ENCODE measurements around the gene CD86.

The CD86 gene

GRCh38 chr3:122058294-122058693 is 3.1 kb downstream of the CD86 start:
- no peak for DNase-seq

GRCh38 chr3:122060040-122060698 is 5.0 kb downstream of the CD86 start:
- no peak for DNase-seq

GRCh38 chr3:122063908-122064307 is 8.7 kb downstream of the CD86 start:
- no peak for DNase-seq

- DNase-seq, result no peak
Observed at GRCh38 chr3:122064326-122064725, 9.2 kb downstream of the CD86 start.

GRCh38 chr3:122066331-122067213 is 11.4 kb downstream of the CD86 start:
- DNase-seq, result no peak

- DNase-seq, result no peak
Observed at GRCh38 chr3:122067214-122067550, 12.0 kb downstream of the CD86 start.

GRCh38 chr3:122067588-122068240 is 12.6 kb downstream of the CD86 start:
- no peak for DNase-seq

- peak in 2 of 56 donors; percentile 3 to 18 for DNase-seq
Observed at GRCh38 chr3:122074621-122075265, 19.6 kb downstream of the CD86 start.

GRCh38 chr3:122076491-122077292 is 21.5 kb downstream of the CD86 start:
- no peak for DNase-seq

- no peak for DNase-seq
Observed at GRCh38 chr3:122077293-122078234, 22.4 kb downstream of the CD86 start.

- DNase-seq, result no peak
Observed at GRCh38 chr3:122078235-122078935, 23.2 kb downstream of the CD86 start.

GRCh38 chr3:122079524-122080206 is 24.5 kb downstream of the CD86 start:
- no peak for DNase-seq

GRCh38 chr3:122080207-122080587 is 25.0 kb downstream of the CD86 start:
- DNase-seq, result no peak

GRCh38 chr3:122081543-122082247 is 26.5 kb downstream of the CD86 start:
- no peak for DNase-seq

- DNase-seq, result no peak
Observed at GRCh38 chr3:122082357-122082756, 27.2 kb downstream of the CD86 start.

GRCh38 chr3:122084799-122085198 is 29.6 kb downstream of the CD86 start:
- no peak for DNase-seq

- no peak for DNase-seq
Observed at GRCh38 chr3:122085673-122086072, 30.5 kb downstream of the CD86 start.

GRCh38 chr3:122088531-122088930 is 33.4 kb downstream of the CD86 start:
- no peak for DNase-seq
